DND-41 (cell line): ENCODE results near the gene GBA2.

Source experiments
- EZH2 ChIP-seq: IDR thresholded peaks from 3 replicates; pipeline ENCODE4 v1.6.1; 2012; ENCODE audit warnings: borderline replicate concordance, low read depth, mild to moderate bottlenecking, moderate library complexity, low read length, inconsistent platforms; ENCODE audit not compliant: severe bottlenecking
- TF ChIP-seq, protein P1 (sequence below): IDR thresholded peaks from 2 replicates; pipeline ENCODE4 v1.5.1; 2012; ENCODE audit warnings: borderline replicate concordance, low read length, moderate library complexity, mild to moderate bottlenecking; ENCODE audit not compliant: poor library complexity, severe bottlenecking; ENCODE audit errors: extremely low read depth

- TF ChIP-seq, protein P1, sequence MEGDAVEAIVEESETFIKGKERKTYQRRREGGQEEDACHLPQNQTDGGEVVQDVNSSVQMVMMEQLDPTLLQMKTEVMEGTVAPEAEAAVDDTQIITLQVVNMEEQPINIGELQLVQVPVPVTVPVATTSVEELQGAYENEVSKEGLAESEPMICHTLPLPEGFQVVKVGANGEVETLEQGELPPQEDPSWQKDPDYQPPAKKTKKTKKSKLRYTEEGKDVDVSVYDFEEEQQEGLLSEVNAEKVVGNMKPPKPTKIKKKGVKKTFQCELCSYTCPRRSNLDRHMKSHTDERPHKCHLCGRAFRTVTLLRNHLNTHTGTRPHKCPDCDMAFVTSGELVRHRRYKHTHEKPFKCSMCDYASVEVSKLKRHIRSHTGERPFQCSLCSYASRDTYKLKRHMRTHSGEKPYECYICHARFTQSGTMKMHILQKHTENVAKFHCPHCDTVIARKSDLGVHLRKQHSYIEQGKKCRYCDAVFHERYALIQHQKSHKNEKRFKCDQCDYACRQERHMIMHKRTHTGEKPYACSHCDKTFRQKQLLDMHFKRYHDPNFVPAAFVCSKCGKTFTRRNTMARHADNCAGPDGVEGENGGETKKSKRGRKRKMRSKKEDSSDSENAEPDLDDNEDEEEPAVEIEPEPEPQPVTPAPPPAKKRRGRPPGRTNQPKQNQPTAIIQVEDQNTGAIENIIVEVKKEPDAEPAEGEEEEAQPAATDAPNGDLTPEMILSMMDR = no peak
- no peak for TF ChIP-seq EZH2
These were observed 22.0 kb upstream of the GBA2 start for GRCh38 chr9:35771075-35771433.
